B cell (primary cell): ENCODE results near the gene GCAT.

ENCODE experiments used
- CTCF ChIP-seq: fragments of 200-600 bp; IDR thresholded peaks from one replicate; pipeline ENCODE4 v1.8.0; 2022; ENCODE audit warnings: antibody characterized with exemption, mild to moderate bottlenecking
- EZH2 ChIP-seq: IDR thresholded peaks from 2 replicates; pipeline ENCODE4 v1.6.1; 2012; ENCODE audit warnings: borderline replicate concordance, low read depth, mild to moderate bottlenecking, moderate library complexity, low read length; ENCODE audit not compliant: insufficient read depth, poor library complexity, severe bottlenecking

GRCh38 chr22:37846433-37846832 lies 38.7 kb downstream of the GCAT start:
- TF ChIP-seq CTCF (no peak), EZH2 (no peak)
